ENCODE measurements around the gene PINLYP. TPM values are rescaled to one million over a fixed set of nuclear protein-coding genes. Genes with fewer than 3 reads are reported as not detected.
"Not testable (repeated sequence)": the region's sequence is repeated elsewhere in the genome, so short reads cannot be mapped to it uniquely, and the experiment has no call there.

Gene PINLYP
- total and polyA plus RNA-seq, 2 donors from 2014 or later: 14.8 to 41.8 TPM

GRCh38 chr19:43545981-43546380 is 29.6 kb upstream of the PINLYP start:
- no peak overlapping the region for H3K27ac ChIP-seq (ENCODE audit: low read depth in 2 of 2, low read length in 2 of 2)
- FAIRE-seq (no peak), DNase-seq (no peak)
- H3K4me3 ChIP-seq (ENCODE audit: low read length in 3 of 3): no peak overlapping the region
- intact Hi-C loops (cut with DNase I): no loop called here
- TF ChIP-seq CTCF (IDR thresholded peaks at IDR 0.05; ENCODE audit: borderline replicate concordance, extremely low read depth, insufficient read depth): no peak
- H3K36me3 ChIP-seq (ENCODE audit: control insufficient read depth in 2 of 3, insufficient read depth in 3 of 3, low read length in 3 of 3): peaks cover 4 to 22% (median 19%) of the 10 kb centered on the region in 3 donors
- no peaks in the 10 kb centered on the region for H3K27me3 ChIP-seq (ENCODE audit: control insufficient read depth, insufficient read depth, low read length)
- H3K4me1 ChIP-seq (ENCODE audit: control insufficient read depth in 2 of 3, insufficient read depth in 2 of 3, low read depth in 1 of 3, low read length in 3 of 3): no peaks in the 10 kb centered on the region
- H3K9ac ChIP-seq (ENCODE audit: low read length in 3 of 3): no peak overlapping the region
- H3K9me3 ChIP-seq (ENCODE audit: control insufficient read depth in 2 of 3, insufficient read depth in 1 of 3, low read length in 3 of 3): no peaks in the 10 kb centered on the region

GRCh38 chr19:43546581-43546980 is 29.0 kb upstream of the PINLYP start:
- intact Hi-C loops (cut with DNase I): no loop called here

GRCh38 chr19:43547926-43548325 is 27.7 kb upstream of the PINLYP start:
- H3K4me1 ChIP-seq (ENCODE audit: control insufficient read depth in 2 of 3, insufficient read depth in 2 of 3, low read depth in 1 of 3, low read length in 3 of 3); FAIRE-seq; H3K27ac ChIP-seq (ENCODE audit: low read depth in 2 of 2, low read length in 2 of 2); H3K9ac ChIP-seq (ENCODE audit: low read length in 3 of 3); intact Hi-C loops (cut with DNase I); H3K9me3 ChIP-seq (ENCODE audit: control insufficient read depth in 2 of 3, insufficient read depth in 1 of 3, low read length in 3 of 3); H3K27me3 ChIP-seq (ENCODE audit: control insufficient read depth, insufficient read depth, low read length); H3K4me3 ChIP-seq (ENCODE audit: low read length in 3 of 3): not testable (repeated sequence)
- DNase-seq: peak in 1 of 5 donors; percentile 17
- H3K36me3 ChIP-seq (ENCODE audit: control insufficient read depth in 2 of 3, insufficient read depth in 3 of 3, low read length in 3 of 3): peaks cover 2 to 26% (median 24%) of the 10 kb centered on the region in 3 donors

More at GRCh38 chr19:43546581-43546980, 29.0 kb upstream of the PINLYP start:
- FAIRE-seq (no peak), DNase-seq (peak in 1 of 5 donors; percentile 38)
- TF ChIP-seq CTCF (IDR thresholded peaks at IDR 0.05; ENCODE audit: borderline replicate concordance, extremely low read depth, insufficient read depth): no peak
- Histone ChIP-seq H3K4me1 (ENCODE audit: control insufficient read depth in 2 of 3, insufficient read depth in 2 of 3, low read depth in 1 of 3, low read length in 3 of 3) (no peaks in the 10 kb centered on the region), H3K9me3 (ENCODE audit: control insufficient read depth in 2 of 3, insufficient read depth in 1 of 3, low read length in 3 of 3) (no peaks in the 10 kb centered on the region), H3K27me3 (ENCODE audit: control insufficient read depth, insufficient read depth, low read length) (no peaks in the 10 kb centered on the region), H3K9ac (ENCODE audit: low read length in 3 of 3) (no peak overlapping the region), H3K36me3 (ENCODE audit: control insufficient read depth in 2 of 3, insufficient read depth in 3 of 3, low read length in 3 of 3) (peaks cover 4 to 24% (median 24%) of the 10 kb centered on the region in 3 donors), H3K27ac (ENCODE audit: low read depth in 2 of 2, low read length in 2 of 2) (no peak overlapping the region), H3K4me3 (ENCODE audit: low read length in 3 of 3) (no peak overlapping the region)

GRCh38 chr19:43548706-43549105 is 26.9 kb upstream of the PINLYP start:
- no peak for DNase-seq
- FAIRE-seq: no peak
- no peaks in the 10 kb centered on the region for H3K27me3 ChIP-seq (ENCODE audit: control insufficient read depth, insufficient read depth, low read length)
- intact Hi-C loops (cut with DNase I): no loop called here
- no peak overlapping the region for H3K4me3 ChIP-seq (ENCODE audit: low read length in 3 of 3)
- H3K9ac ChIP-seq (ENCODE audit: low read length in 3 of 3): no peak overlapping the region
- H3K36me3 ChIP-seq (ENCODE audit: control insufficient read depth in 2 of 3, insufficient read depth in 3 of 3, low read length in 3 of 3): peaks cover 2 to 24% (median 18%) of the 10 kb centered on the region in 3 donors
- no peak overlapping the region for H3K27ac ChIP-seq (ENCODE audit: low read depth in 2 of 2, low read length in 2 of 2)
- no peaks in the 10 kb centered on the region for H3K4me1 ChIP-seq (ENCODE audit: control insufficient read depth in 2 of 3, insufficient read depth in 2 of 3, low read depth in 1 of 3, low read length in 3 of 3)
- TF ChIP-seq CTCF (IDR thresholded peaks at IDR 0.05; ENCODE audit: borderline replicate concordance, extremely low read depth, insufficient read depth): no peak
- no peaks in the 10 kb centered on the region for H3K9me3 ChIP-seq (ENCODE audit: control insufficient read depth in 2 of 3, insufficient read depth in 1 of 3, low read length in 3 of 3)

Measured in kidney (tissue), 14 donors.